ENCODE results near the gene CCDC136. TPM values are rescaled to one million over a fixed set of nuclear protein-coding genes. Genes with fewer than 3 reads are reported as not detected.

The CCDC136 gene
- total RNA-seq, 1 experiment from 2014 or later = 1.1 TPM

- Histone ChIP-seq H3K4me3 (ENCODE audit: low read depth in 2 of 2, low read length in 2 of 2) (no peak overlapping the region), H3K27ac (ENCODE audit: low read length) (no peak overlapping the region), H3K9me3 (ENCODE audit: control insufficient read depth, insufficient read depth, low read depth, low read length) (no peaks in the 10 kb centered on the region), H3K4me1 (ENCODE audit: control insufficient read depth, insufficient read depth, low read length) (no peaks in the 10 kb centered on the region), H3K36me3 (ENCODE audit: control insufficient read depth, insufficient read depth, low read length) (no peaks in the 10 kb centered on the region), H3K27me3 (ENCODE audit: control insufficient read depth, insufficient read depth, low read length) (no peaks in the 10 kb centered on the region)
- ChIA-PET POLR2A (no interaction called here), CTCF (interaction anchor here (0.6 kb wide), 1 partner anchor 22 kb away, joined by 3 read pairs; no protein-coding TSS in a partner anchor)
- ATAC-seq (no peak), DNase-seq (ENCODE audit: low read depth, low spot score) (no peak)
- in situ Hi-C loops (cut with HindIII; ENCODE audit: low pct_unique_long_range_greater_than_20kb, low sequenced_read_pairs) = no loop called here
- no TSS peak for BruUV-seq (replicated peaks)
- TF ChIP-seq TCF7L2 (IDR thresholded peaks at IDR 0.05; ENCODE audit: low read depth, low read length) = no peak
- no peak for TF ChIP-seq POLR2AphosphoS5 (IDR thresholded peaks at IDR 0.05; ENCODE audit: low read depth, low read length)
- TF ChIP-seq SIN3A (IDR thresholded peaks at IDR 0.05; ENCODE audit: borderline replicate concordance, insufficient read depth, low read depth, low read length) = no peak
- no peak for TF ChIP-seq CTCF (IDR thresholded peaks at IDR 0.05)
- no peak for TF ChIP-seq REST (IDR thresholded peaks at IDR 0.05; ENCODE audit: insufficient read depth in 1 of 2, low read depth in 2 of 2, low read length in 1 of 2)
- intact Hi-C loops (cut with micrococcal nuclease; ENCODE audit: unreplicated experiment) = no loop called here
Observed at GRCh38 chr7:128840326-128841170, 48.8 kb downstream of the CCDC136 start.

- in situ Hi-C loops (cut with HindIII; ENCODE audit: low pct_unique_long_range_greater_than_20kb, low sequenced_read_pairs) = no loop called here
- H3K27me3 ChIP-seq (ENCODE audit: control insufficient read depth, insufficient read depth, low read length) = no peaks in the 10 kb centered on the region
- no peak for TF ChIP-seq SIN3A (IDR thresholded peaks at IDR 0.05; ENCODE audit: borderline replicate concordance, insufficient read depth, low read depth, low read length)
- no peak for TF ChIP-seq CTCF (IDR thresholded peaks at IDR 0.05)
- no peak for TF ChIP-seq TCF7L2 (IDR thresholded peaks at IDR 0.05; ENCODE audit: low read depth, low read length)
- TF ChIP-seq POLR2AphosphoS5 (IDR thresholded peaks at IDR 0.05; ENCODE audit: low read depth, low read length) = no peak
- no peak for TF ChIP-seq REST (IDR thresholded peaks at IDR 0.05; ENCODE audit: insufficient read depth in 1 of 2, low read depth in 2 of 2, low read length in 1 of 2)
- no TSS peak for BruUV-seq (replicated peaks)
- intact Hi-C loops (cut with micrococcal nuclease; ENCODE audit: unreplicated experiment) = no loop called here
- no peaks in the 10 kb centered on the region for H3K4me1 ChIP-seq (ENCODE audit: control insufficient read depth, insufficient read depth, low read length)
- no peaks in the 10 kb centered on the region for H3K36me3 ChIP-seq (ENCODE audit: control insufficient read depth, insufficient read depth, low read length)
- no peak overlapping the region for H3K4me3 ChIP-seq (ENCODE audit: low read depth in 2 of 2, low read length in 2 of 2)
- ATAC-seq (no peak), DNase-seq (ENCODE audit: low read depth, low spot score) (no peak)
- CTCF ChIA-PET = no interaction called here
- no peak overlapping the region for H3K27ac ChIP-seq (ENCODE audit: low read length)
- POLR2A ChIA-PET = no interaction called here
- H3K9me3 ChIP-seq (ENCODE audit: control insufficient read depth, insufficient read depth, low read depth, low read length) = no peaks in the 10 kb centered on the region
Observed at GRCh38 chr7:128841171-128841690, 49.5 kb downstream of the CCDC136 start.

Measured in Panc1 (cell line).